Endothelial cell of umbilical vein (primary cell): Measurements from ENCODE around the gene SPACA1. TPM values are rescaled to one million over a fixed set of nuclear protein-coding genes. Genes with fewer than 3 reads are reported as not detected.

ENCODE experiments used
- BruUV-seq: library from RNA; stranded (reverse); fragments of 400-500 nt; replicated peaks from 2 replicates; lab custom pipeline; 2021; lab: Mats Ljungman, UMichigan
- CTCF ChIA-PET: fragments of 300-600, 350-600 bp; sonication (Branson Sonifier 250); formaldehyde crosslinking; loops from one replicate; lab custom pipeline; 2021; ENCODE audit warnings: antibody characterized with exemption, inconsistent platforms; lab: Charles Lee
- POLR2A ChIA-PET: fragments of 300-600, 350-600 bp; sonication (Branson Sonifier 250); formaldehyde crosslinking; loops from one replicate; lab custom pipeline; 2021; ENCODE audit warnings: antibody characterized with exemption, inconsistent platforms; lab: Charles Lee
- DNase-seq: peaks from one replicate; pipeline ENCODE4 v3.0.0-alpha.2; 2011; ENCODE audit warnings: low read depth, low spot score
- FAIRE-seq: peaks from 2 replicates; lab custom pipeline; 2011; peaks lifted over from hg19 to GRCh38; lab: Jason Lieb, UNC
- H2AFZ ChIP-seq: 2 replicates; pipeline ENCODE4 v1.6.0; 2012; ENCODE audit warnings: low read depth, low read length, control low read depth, inconsistent platforms
- H3K27ac ChIP-seq: 2 replicates; pipeline ENCODE4 v1.5.1; 2011; ENCODE audit warnings: low read depth, mild to moderate bottlenecking, control low read depth, low read length, moderate library complexity; ENCODE audit not compliant: insufficient read depth
- H3K27me3 ChIP-seq, 2 experiments: 2 replicates each; pipeline versions ENCODE4 v1.6.0 to v1.6.1; 2011; ENCODE audit warnings: low read length in 2 of 2, mixed read lengths in 1 of 2; ENCODE audit not compliant: control insufficient read depth in 2 of 2, insufficient read depth in 2 of 2
- H3K36me3 ChIP-seq, 2 experiments: 2 replicates in 1 of 2; 3 replicates in 1 of 2; pipeline ENCODE4 v1.5.1; 2011; ENCODE audit warnings: low read length in 2 of 2, mild to moderate bottlenecking in 1 of 2, moderate library complexity in 1 of 2; ENCODE audit not compliant: control insufficient read depth in 2 of 2, insufficient read depth in 2 of 2; ENCODE audit errors: extremely low read depth in 1 of 2
- H3K4me1 ChIP-seq: 3 replicates; pipeline ENCODE4 v1.5.1; 2011; ENCODE audit warnings: mild to moderate bottlenecking, low read length; ENCODE audit not compliant: control insufficient read depth, insufficient read depth; ENCODE audit errors: extremely low read depth
- H3K4me2 ChIP-seq: 2 replicates; pipeline ENCODE4 v1.6.1; 2011; ENCODE audit warnings: low read length, control low read depth, mixed read lengths; ENCODE audit not compliant: insufficient read depth
- H3K4me3 ChIP-seq, 3 experiments: fragments of 200-600 bp in 1 of 3; sonication (generic), shearing (Covaris generic) in 1 of 3; replicated peaks in 1 of 3; 2 replicates each; pipeline ENCODE4 v1.5.1; 2011 to 2016; ENCODE audit warnings: control low read depth in 3 of 3, low read length in 3 of 3, mild to moderate bottlenecking in 2 of 3, inconsistent platforms in 1 of 3, low read depth in 1 of 3, moderate library complexity in 1 of 3; ENCODE audit not compliant: insufficient read depth in 1 of 3
- H3K79me2 ChIP-seq: 2 replicates; pipeline ENCODE4 v1.6.0; 2012; ENCODE audit warnings: low read length, inconsistent platforms; ENCODE audit not compliant: control insufficient read depth, insufficient read depth
- H3K9ac ChIP-seq: replicated peaks from 2 replicates; pipeline ENCODE3; 2011; ENCODE audit warnings: low read length, control low read depth; ENCODE audit not compliant: insufficient read depth; ENCODE audit errors: extremely low read depth
- H3K9me1 ChIP-seq: replicated peaks from 3 replicates; pipeline ENCODE4 v1.6.0; 2011; ENCODE audit warnings: mild to moderate bottlenecking, low read length; ENCODE audit not compliant: control insufficient read depth, insufficient read depth; ENCODE audit errors: extremely low read depth
- H3K9me3 ChIP-seq: replicated peaks from 2 replicates; pipeline ENCODE4 v1.5.1; 2012; ENCODE audit warnings: low read length, inconsistent platforms; ENCODE audit not compliant: control insufficient read depth, insufficient read depth
- H4K20me1 ChIP-seq: replicated peaks from 2 replicates; pipeline ENCODE3; 2011; ENCODE audit warnings: mild to moderate bottlenecking, low read length; ENCODE audit not compliant: control insufficient read depth, insufficient read depth; ENCODE audit errors: extremely low read depth
- CTCF ChIP-seq, 2 donors: IDR thresholded peaks; 1 replicate in 1 of 2; 2 replicates in 1 of 2; pipeline ENCODE4 v1.5.1; 2011; ENCODE audit warnings: low read length in 2 of 2, mild to moderate bottlenecking in 2 of 2, moderate library complexity in 2 of 2, control low read depth in 1 of 2, inconsistent platforms in 1 of 2, low read depth in 1 of 2; ENCODE audit not compliant: insufficient read depth in 1 of 2; ENCODE audit errors: extremely low read depth in 1 of 2
- EZH2 ChIP-seq: IDR thresholded peaks from 2 replicates; pipeline ENCODE4 v1.6.1; 2012; ENCODE audit warnings: borderline replicate concordance, low read depth, mild to moderate bottlenecking, moderate library complexity, low read length, inconsistent platforms; ENCODE audit not compliant: severe bottlenecking
- FOS ChIP-seq: IDR thresholded peaks from 2 replicates; pipeline ENCODE4 v1.6.1; 2011; ENCODE audit warnings: mild to moderate bottlenecking, low read length, moderate library complexity, borderline replicate concordance; ENCODE audit not compliant: insufficient read depth
- GATA2 ChIP-seq: IDR thresholded peaks from 2 replicates; pipeline ENCODE4 v1.7.0; 2011; ENCODE audit warnings: low read depth, mild to moderate bottlenecking, moderate library complexity, mixed read lengths, low read length; ENCODE audit not compliant: insufficient read length, insufficient read depth
- JUN ChIP-seq: IDR thresholded peaks from 2 replicates; pipeline ENCODE4 v1.6.1; 2011; ENCODE audit warnings: borderline replicate concordance, low read depth; ENCODE audit not compliant: insufficient read length, insufficient read depth
- MAX ChIP-seq: IDR thresholded peaks from 2 replicates; pipeline ENCODE4 v1.6.1; 2011; ENCODE audit not compliant: insufficient read depth, insufficient read length
- MYC ChIP-seq: IDR thresholded peaks from one replicate; pipeline ENCODE4 v1.6.1; 2011; ENCODE audit warnings: mild to moderate bottlenecking, low read depth, low read length
- POLR2A ChIP-seq: IDR thresholded peaks from 2 replicates; pipeline ENCODE4 v1.6.1; 2012; ENCODE audit warnings: low read depth, mild to moderate bottlenecking, control low read depth, low read length
- POLR2AphosphoS5 ChIP-seq: IDR thresholded peaks from 2 replicates; pipeline ENCODE4 v1.6.1; 2012; ENCODE audit warnings: low read depth, mild to moderate bottlenecking, control low read depth, low read length, moderate library complexity; ENCODE audit not compliant: insufficient read depth
- dilution Hi-C: fragments of 300-500 bp; cut with MboI; formaldehyde crosslinking; loops from one replicate; pipeline ENCODE4 v1.15.0; 2019; ENCODE audit warnings: low sequenced_read_pairs; ENCODE audit not compliant: extremely low pct_ligation_motif_present
- intact Hi-C: fragments of 100-400 bp; cut with micrococcal nuclease; formaldehyde crosslinking; loops from one replicate; pipeline ENCODE4 v1.10.0; 2022
- polyA plus RNA-seq, 4 experiments: library from polyadenylated mRNA; depleted of rRNA in 3 of 4; stranded (reverse) in 3 of 4; unstranded in 1 of 4; fragments of >200 nt; gene quantifications; 2 replicates each; pipeline versions ENCODE4 v1.2.1 to v1.2.3, GENCODE V29; 2011 to 2012; ENCODE audit warnings: missing spikeins in 1 of 4
- total RNA-seq: library from RNA; stranded (reverse); gene quantifications from 2 replicates; pipeline ENCODE4 v1.2.3, GENCODE V29; 2021

Gene SPACA1
- total and polyA plus RNA-seq, 2 donors (not counting 3 experiments of a cell fraction or from before 2014, with no cell fraction given): not detected

DNA sequence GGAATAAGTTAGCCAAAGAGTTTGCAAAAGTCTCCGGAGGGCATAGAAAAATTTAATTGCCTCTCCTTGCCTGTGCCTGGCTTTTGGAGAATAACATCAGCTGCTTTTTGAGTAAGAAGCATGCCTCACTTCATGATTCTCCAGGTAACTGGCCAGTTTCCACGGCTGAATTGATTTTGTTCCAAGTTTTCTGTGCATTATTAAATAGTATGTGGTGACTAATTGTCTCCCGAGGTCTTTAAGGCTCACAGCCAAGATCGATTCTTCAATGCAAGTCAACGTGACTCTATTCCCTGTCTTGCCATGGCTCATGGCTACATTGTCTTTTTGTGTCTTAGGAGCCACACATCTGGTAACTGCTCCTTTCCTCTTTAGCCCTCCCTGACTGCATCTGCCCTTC, 64.3 kb downstream of the SPACA1 start:
- Histone ChIP-seq H3K4me3 (no peak overlapping the region), H3K4me1 (no peaks in the 10 kb centered on the region), H3K27ac (no peak overlapping the region), H2AFZ (no peak overlapping the region), H3K9ac (no peak overlapping the region), H3K27me3 (no peaks in the 10 kb centered on the region), H3K79me2 (no peaks in the 10 kb centered on the region), H4K20me1 (no peaks in the 10 kb centered on the region), H3K36me3 (no peaks in the 10 kb centered on the region), H3K4me2 (no peak overlapping the region), H3K9me3 (no peaks in the 10 kb centered on the region), H3K9me1 (no peaks in the 10 kb centered on the region)
- BruUV-seq: no TSS peak
- ChIA-PET POLR2A (no interaction called here), CTCF (no interaction called here)
- dilution Hi-C loops (no loop called here), intact Hi-C loops (no loop called here)
- TF ChIP-seq POLR2AphosphoS5 (no peak), MAX (no peak), FOS (no peak), JUN (no peak), CTCF (IDR thresholded peaks at IDR 0.05; ENCODE audit: extremely low read depth in 1 of 2, insufficient read depth in 1 of 2, low read depth in 1 of 2, low read length in 2 of 2) (no peak), MYC (no peak)
- DNase-seq (no peak), FAIRE-seq (no peak)

DNA sequence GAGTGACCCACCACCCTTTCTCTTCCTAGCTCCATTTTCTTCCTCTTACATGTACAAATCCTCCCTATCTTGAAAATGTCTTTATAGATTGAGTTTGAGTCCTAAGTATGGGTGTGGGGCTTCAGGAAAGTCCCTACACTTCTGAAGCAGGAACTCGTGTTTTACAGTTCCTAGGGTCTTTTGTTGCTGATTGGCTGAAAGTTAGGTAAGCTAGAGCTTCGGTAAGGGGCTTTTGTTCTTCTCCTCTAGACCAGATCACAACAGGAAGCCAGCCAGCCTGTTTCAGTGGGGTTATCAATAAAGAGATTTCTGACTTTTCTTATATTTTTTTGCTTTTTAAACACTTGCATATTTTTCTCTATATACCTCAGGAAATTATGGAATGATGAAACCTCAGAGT, 67.2 kb downstream of the SPACA1 start:
- H3K36me3 ChIP-seq: no peaks in the 10 kb centered on the region
- no peaks in the 10 kb centered on the region for H3K79me2 ChIP-seq
- DNase-seq: no peak
- FAIRE-seq: no peak
- no peak overlapping the region for H3K4me2 ChIP-seq
- no peak for TF ChIP-seq POLR2AphosphoS5
- TF ChIP-seq MAX: no peak
- no peak for TF ChIP-seq FOS
- TF ChIP-seq GATA2: no peak
- TF ChIP-seq CTCF (IDR thresholded peaks at IDR 0.05; ENCODE audit: extremely low read depth in 1 of 2, insufficient read depth in 1 of 2, low read depth in 1 of 2, low read length in 2 of 2): no peak
- no peak for TF ChIP-seq POLR2A
- no peak for TF ChIP-seq EZH2
- TF ChIP-seq MYC: no peak
- TF ChIP-seq JUN: no peak
- H3K4me3 ChIP-seq: no peak overlapping the region
- H3K9ac ChIP-seq: no peak overlapping the region
- BruUV-seq: no TSS peak
- H3K27ac ChIP-seq: no peak overlapping the region
- H3K4me1 ChIP-seq: no peaks in the 10 kb centered on the region
- intact Hi-C loops (no loop called here), dilution Hi-C loops (no loop called here)
- H4K20me1 ChIP-seq: no peaks in the 10 kb centered on the region
- ChIA-PET POLR2A (no interaction called here), CTCF (no interaction called here)
- H3K9me3 ChIP-seq: no peaks in the 10 kb centered on the region
- H3K27me3 ChIP-seq: no peaks in the 10 kb centered on the region
- no peak overlapping the region for H2AFZ ChIP-seq
- no peaks in the 10 kb centered on the region for H3K9me1 ChIP-seq
